GM21723 (cell line): ENCODE measurements around the gene TK2.
"Not testable (repeated sequence)": the region's sequence is repeated elsewhere in the genome, so short reads cannot be mapped to it uniquely, and the experiment has no call there.

Experiments used
- ATAC-seq: cut with Tn5 transposase; IDR thresholded peaks from one replicate; pipeline ENCODE4 v1.9.1; 2021; ENCODE audit warnings: mild to moderate bottlenecking, moderate library complexity; ENCODE audit not compliant: unreplicated experiment

The TK2 gene

GRCh38 chr16:66471264-66471663, 78.7 kb downstream of the TK2 start:
- ATAC-seq = no peak

GRCh38 chr16:66470556-66470955, 79.4 kb downstream of the TK2 start:
- no peak for ATAC-seq

GRCh38 chr16:66469947-66470546, 79.9 kb downstream of the TK2 start:
- ATAC-seq = no peak

GRCh38 chr16:66469291-66469946, 80.5 kb downstream of the TK2 start:
- no peak for ATAC-seq

- ATAC-seq = no peak
Observed at GRCh38 chr16:66468321-66468965, 81.5 kb downstream of the TK2 start.

GRCh38 chr16:66467611-66468010, 82.3 kb downstream of the TK2 start:
- ATAC-seq = no peak

- ATAC-seq = not testable (repeated sequence)
Observed at GRCh38 chr16:66466636-66467035, 83.3 kb downstream of the TK2 start.

GRCh38 chr16:66465946-66466345, 84.0 kb downstream of the TK2 start:
- ATAC-seq = not testable (repeated sequence)

- no peak for ATAC-seq
Observed at GRCh38 chr16:66462912-66463311, 87.0 kb downstream of the TK2 start.

GRCh38 chr16:66460703-66461102, 89.2 kb downstream of the TK2 start:
- no peak for ATAC-seq

GRCh38 chr16:66459878-66460277, 90.0 kb downstream of the TK2 start:
- ATAC-seq = no peak

GRCh38 chr16:66458853-66459252, 91.1 kb downstream of the TK2 start:
- no peak for ATAC-seq

- no peak for ATAC-seq
Observed at GRCh38 chr16:66458292-66458691, 91.6 kb downstream of the TK2 start.
